ENCODE results near the gene NCAPG. TPM values are rescaled to one million over a fixed set of nuclear protein-coding genes. Genes with fewer than 3 reads are reported as not detected.

Gene NCAPG
- total and polyA plus RNA-seq, 10 of the 15 experiments (the other 5 are each of a cell fraction or from before 2014, with no cell fraction given), result 17.3 to 93.9 (median 53.7) TPM

- no peak overlapping the region for H2AFZ ChIP-seq (ENCODE audit: control insufficient read depth, low read depth, low read length)
- no peaks in the 10 kb centered on the region for H3K27me3 ChIP-seq (replicated peaks in 1 of 2; ENCODE audit: control insufficient read depth in 2 of 2, insufficient read depth in 2 of 2, low read length in 1 of 2)
- no peaks in the 10 kb centered on the region for H3K79me2 ChIP-seq (ENCODE audit: control insufficient read depth, insufficient read depth, low read length)
- BruUV-seq (replicated peaks), result no TSS peak
- H3K9ac ChIP-seq (ENCODE audit: control insufficient read depth, insufficient read depth, low read length), result no peak overlapping the region
- no peaks in the 10 kb centered on the region; the same call in 2 of the 3 replicates for H3K9me3 ChIP-seq (replicated peaks; ENCODE audit: control insufficient read depth, insufficient read depth, low read length)
- H3K4me2 ChIP-seq (ENCODE audit: control insufficient read depth, insufficient read depth), result no peak overlapping the region
- no peaks in the 10 kb centered on the region for H4K20me1 ChIP-seq (ENCODE audit: control insufficient read depth, insufficient read depth)
- no peaks in the 10 kb centered on the region for H3K4me1 ChIP-seq (ENCODE audit: control insufficient read depth, insufficient read depth, low read length)
- in situ Hi-C loops (cut with MboI), result no loop called here
- H3K36me3 ChIP-seq (ENCODE audit: control insufficient read depth in 2 of 2, insufficient read depth in 2 of 2, low read length in 1 of 2), result peaks cover 0 to 3% of the 10 kb centered on the region in 2 experiments; a peak in 1 of 4 replicates
- no peak for TF ChIP-seq ZBTB40 (IDR thresholded peaks at IDR 0.05; ENCODE audit: borderline replicate concordance)
- TF ChIP-seq RUNX3 (IDR thresholded peaks at IDR 0.05; ENCODE audit: low read length), result peak; percentile 50
- no peak for TF ChIP-seq RELB (IDR thresholded peaks at IDR 0.05; ENCODE audit: low read depth)
- no peak for TF ChIP-seq TAF1 (IDR thresholded peaks at IDR 0.05; ENCODE audit: borderline replicate concordance, low read depth, low read length)
- no peak for TF ChIP-seq SIX5 (IDR thresholded peaks at IDR 0.05; ENCODE audit: low read depth, low read length, severe bottlenecking)
- TF ChIP-seq POLR2A (IDR thresholded peaks at IDR 0.05; ENCODE audit: low read depth, low read length), result no peak
- peak; percentile 27; the same call in 1 of the 2 replicates for TF ChIP-seq JUNB (IDR thresholded peaks at IDR 0.05)
- TF ChIP-seq ELK1 (IDR thresholded peaks at IDR 0.05; ENCODE audit: low read depth, low read length), result no peak
- peak; percentile 26 for TF ChIP-seq MEF2B (IDR thresholded peaks at IDR 0.05; ENCODE audit: partially characterized antibody, poor library complexity, severe bottlenecking)
- no peak for TF ChIP-seq CREB1 (IDR thresholded peaks at IDR 0.05; ENCODE audit: low read depth)
- TF ChIP-seq IKZF1 (conservative IDR thresholded peaks at IDR 0.05), result no peak
- TF ChIP-seq MEF2A (IDR thresholded peaks at IDR 0.05; ENCODE audit: insufficient read depth, low read depth, low read length), result peak; percentile 74; the same call in 1 of the 2 replicates
- TF ChIP-seq IKZF2 (IDR thresholded peaks at IDR 0.05), result 0 out of 4 replicates have a peak, but pooled peaks have one; percentile 17 to 20
- FAIRE-seq (no peak), ATAC-seq (peak; percentile 57), DNase-seq (ENCODE audit: low read depth, low spot score) (no peak)
- intact Hi-C loops (cut with micrococcal nuclease; ENCODE audit: unreplicated experiment), result no loop called here
- H3K4me3 ChIP-seq, result no peak overlapping the region; the same call in 1 of the 2 replicates
- H3K27ac ChIP-seq (ENCODE audit: control insufficient read depth, insufficient read depth), result 0 out of 2 replicates have a peak overlapping the region, but pooled peaks have one; percentile 2
- CTCF ChIA-PET, result interaction anchor here (1.0 to 4.0 kb wide), 5 partner anchors 10 to 249 kb away, joined by 3 to 41 read pairs (median 4); partner anchors contain the start of genes DCAF16 and NCAPG
- WGBS (ENCODE audit: insufficient coverage, insufficient replicate concordance, low lambda C conversion rate, missing lambda C conversion rate), result 100% methylated on average over 1 of the region's 1 CpG
- SMC1A ChIA-PET (ENCODE audit: uncharacterized antibody, unreplicated experiment), result interaction anchor here (1.0 to 2.1 kb wide), 4 partner anchors 9 to 249 kb away, joined by 3 to 8 read pairs (median 5); no protein-coding TSS in a partner anchor
- POLR2A ChIA-PET, result interaction anchor here (1.3 kb wide), 1 partner anchor 12 kb away, joined by 6 read pairs; the partner anchor contains the start of gene DCAF16
- RAD21 ChIA-PET (ENCODE audit: unreplicated experiment), result interaction anchor here (0.9 to 1.4 kb wide), 2 partner anchors 14 to 19 kb away, joined by 3 to 5 read pairs; no protein-coding TSS in a partner anchor
Measured at GRCh38 chr4:17797808-17798207, 13.0 kb upstream of the NCAPG start.

Data from GM12878 (cell line).